ENCODE measurements around the gene CCNB1IP1.
"Not testable (repeated sequence)": the region's sequence is repeated elsewhere in the genome, so short reads cannot be mapped to it uniquely, and the experiment has no call there.

Gene CCNB1IP1, protein sequence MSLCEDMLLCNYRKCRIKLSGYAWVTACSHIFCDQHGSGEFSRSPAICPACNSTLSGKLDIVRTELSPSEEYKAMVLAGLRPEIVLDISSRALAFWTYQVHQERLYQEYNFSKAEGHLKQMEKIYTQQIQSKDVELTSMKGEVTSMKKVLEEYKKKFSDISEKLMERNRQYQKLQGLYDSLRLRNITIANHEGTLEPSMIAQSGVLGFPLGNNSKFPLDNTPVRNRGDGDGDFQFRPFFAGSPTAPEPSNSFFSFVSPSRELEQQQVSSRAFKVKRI

DNA sequence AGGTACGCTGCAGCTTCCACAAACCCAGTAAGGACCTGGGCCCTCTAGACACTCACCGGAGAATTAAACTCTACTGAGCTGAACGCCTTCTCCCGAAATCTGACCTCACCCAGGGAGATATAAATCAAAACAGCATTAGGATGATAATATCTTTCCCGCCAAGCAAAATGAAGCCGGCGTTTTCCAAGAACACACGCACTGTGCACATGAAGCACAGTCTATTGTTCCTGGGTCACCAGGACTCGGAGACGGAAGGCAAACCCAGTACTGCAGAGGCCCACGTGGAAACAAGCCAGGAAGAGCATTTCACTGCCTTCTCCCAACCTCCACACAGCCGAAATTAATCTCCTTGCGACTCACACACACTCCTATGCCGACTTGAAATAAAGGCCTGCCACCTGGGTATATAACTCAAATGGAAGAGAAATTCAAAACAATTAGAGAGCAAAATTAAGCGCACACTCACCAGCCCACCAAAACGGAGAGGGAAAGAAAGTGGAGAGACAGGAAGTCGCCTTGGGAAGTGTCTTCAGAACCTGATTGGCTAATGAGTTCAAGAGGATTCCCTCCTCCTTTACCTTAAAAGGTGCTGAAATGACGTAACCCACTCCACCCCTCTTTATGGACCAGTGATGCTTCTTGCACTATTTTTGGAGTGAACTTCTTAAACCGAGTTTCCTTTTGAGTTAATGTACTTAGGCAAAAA, at the start of gene CCNB1IP1:
TSS of gene CCNB1IP1 (minus strand) at position 492 of the 706 bp plus-strand sequence. CDS start 16,756 bp downstream, outside the sequence.
- DNase-seq (ENCODE audit: low read depth): peak; percentile 69

DNA sequence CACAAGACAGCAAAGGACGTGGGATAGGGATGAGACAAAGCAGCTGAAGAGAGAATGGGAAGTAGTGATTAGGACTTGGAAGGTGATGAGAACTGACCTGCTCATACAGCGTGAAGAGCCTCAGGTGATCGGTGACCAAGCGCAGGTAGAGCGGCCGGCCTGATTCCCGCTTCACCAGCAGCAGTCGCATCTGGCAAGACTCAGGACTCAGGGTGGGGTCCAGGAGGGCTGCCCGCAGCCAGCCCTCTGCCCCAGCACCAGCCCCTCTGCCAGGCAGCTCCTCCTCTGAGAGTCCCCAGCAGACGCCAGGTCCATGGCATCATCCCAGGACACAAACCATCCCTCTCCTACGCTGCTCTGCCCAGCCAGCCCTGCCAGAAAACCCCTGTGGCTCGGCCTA, 49.4 kb upstream of the CCNB1IP1 start:
- no peak for DNase-seq (ENCODE audit: low read depth)

DNA sequence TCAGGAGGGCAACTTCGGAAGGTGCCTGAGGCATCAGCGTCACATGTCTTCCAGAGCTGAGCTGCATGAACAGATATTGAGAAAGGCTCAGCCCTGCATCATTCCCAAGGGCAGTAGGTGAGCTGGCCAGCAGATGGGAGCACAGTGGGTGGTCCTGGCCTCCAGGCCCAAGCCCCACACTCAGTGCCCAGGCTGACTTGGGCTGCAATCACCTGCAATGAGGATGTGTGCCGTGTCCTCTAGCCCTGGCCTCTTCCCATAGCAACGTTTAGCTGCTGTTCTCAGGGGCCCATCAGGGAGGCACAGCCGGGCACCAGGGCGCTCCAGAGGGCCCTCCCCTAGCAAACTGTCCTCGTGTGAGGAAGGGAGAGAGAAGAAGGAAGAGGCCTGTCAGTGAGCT, 48.3 kb upstream of the CCNB1IP1 start:
- DNase-seq (ENCODE audit: low read depth): no peak

DNA sequence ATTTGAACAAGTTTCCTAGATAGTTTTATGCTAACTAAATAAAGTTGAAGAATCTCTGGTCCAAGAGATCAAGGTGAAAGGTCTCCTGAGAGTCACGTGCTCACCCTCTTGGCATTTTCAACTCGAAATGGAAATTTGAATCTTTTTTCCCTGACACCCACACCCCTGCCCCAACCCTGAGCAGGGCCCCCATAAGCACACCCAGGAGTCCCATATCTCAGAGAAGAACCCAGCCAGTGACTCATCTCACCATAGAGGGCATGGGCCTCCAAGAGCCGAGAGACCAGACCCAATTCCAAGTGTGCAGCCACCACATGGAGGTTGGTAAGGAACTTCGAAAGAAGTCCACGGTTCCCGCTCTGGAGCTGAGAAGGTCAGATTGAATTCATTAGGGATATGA, 47.6 kb upstream of the CCNB1IP1 start:
- no peak for DNase-seq (ENCODE audit: low read depth)

DNA sequence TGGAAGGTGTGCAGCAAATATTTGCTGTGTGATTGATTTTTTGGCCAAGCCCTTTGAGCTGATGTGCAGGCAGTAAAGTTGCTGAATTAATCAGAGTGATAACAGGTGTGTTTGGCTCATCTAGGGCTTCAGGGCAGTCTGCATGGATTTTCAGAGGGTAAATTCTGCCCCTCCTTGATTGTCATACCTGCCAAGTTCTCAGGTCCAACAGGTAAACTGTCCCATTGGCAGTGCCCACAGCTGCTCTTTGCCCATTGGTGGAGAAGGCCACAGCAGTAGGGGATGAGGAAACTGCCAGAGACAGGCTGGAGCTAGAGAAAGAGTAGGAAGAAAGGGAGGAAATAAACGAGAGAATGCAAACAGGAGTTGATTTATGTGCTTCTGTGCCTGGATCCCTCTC, 46.7 kb upstream of the CCNB1IP1 start:
- no peak for DNase-seq (ENCODE audit: low read depth)

DNA sequence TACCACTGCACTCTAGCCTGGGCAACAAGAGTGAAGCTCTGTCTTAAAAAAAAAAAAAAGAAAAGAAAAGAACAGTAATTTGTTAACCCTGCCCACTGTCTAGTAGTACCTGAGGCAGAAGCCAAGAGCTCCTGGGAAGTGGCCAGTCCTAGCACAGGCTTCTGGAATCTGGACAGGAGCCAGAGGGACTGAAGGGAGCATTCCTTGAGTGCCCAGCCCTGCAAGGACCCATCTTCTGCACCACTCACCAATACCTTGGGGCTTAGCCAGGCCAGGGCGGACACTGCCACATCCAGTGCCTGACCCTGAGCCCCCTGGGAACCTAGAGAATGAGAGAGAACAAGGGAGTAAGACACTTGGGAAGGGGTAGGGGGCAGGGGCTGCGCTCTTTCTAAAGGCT, 44.1 kb upstream of the CCNB1IP1 start:
- DNase-seq (ENCODE audit: low read depth): no peak

DNA sequence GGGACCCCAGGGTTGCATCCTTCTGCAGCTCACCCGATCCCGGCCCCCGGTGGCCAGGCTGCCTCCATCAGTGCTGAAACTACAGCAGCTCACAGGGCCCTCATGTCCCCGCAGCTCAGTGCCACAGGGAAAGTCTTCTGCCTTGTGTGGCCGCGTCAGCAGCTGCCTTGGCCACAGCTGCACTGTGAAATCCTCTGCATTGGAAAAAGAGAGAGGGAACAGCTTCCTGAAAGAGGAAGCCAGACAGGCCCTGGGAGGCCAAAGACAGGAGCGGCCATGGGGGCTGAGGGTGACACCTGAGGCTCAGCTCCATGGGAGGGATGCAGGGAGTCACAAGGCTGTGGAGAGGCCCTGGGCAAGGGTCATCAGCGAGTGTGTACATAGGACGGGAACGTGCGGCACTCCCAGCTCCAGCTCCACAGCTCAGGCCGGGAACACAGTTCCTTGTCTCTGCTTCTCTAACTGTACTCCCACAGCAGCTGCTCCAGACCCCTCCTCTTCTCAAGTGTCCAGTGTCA, 43.1 kb upstream of the CCNB1IP1 start:
- no peak for DNase-seq (ENCODE audit: low read depth)

DNA sequence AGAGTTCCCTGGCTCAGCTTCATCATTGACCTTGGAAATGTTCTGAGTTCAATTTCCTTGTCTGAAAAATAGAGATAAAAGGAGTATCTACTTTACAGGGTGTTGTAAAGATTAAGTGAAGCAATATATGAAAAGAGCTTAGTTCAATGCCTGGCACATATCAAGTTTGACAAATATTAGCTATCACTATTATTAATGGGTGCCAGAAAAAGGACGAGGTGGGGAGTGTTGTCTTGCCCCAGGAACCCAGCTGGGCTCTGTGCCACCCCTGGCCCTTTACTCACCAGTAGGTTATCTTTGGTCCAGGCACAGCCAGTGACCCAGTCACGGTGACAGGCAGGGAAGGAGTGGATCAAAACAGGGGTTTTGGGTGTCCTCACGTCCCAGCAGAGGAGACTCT, 42.4 kb upstream of the CCNB1IP1 start:
- no peak for DNase-seq (ENCODE audit: low read depth)

DNA sequence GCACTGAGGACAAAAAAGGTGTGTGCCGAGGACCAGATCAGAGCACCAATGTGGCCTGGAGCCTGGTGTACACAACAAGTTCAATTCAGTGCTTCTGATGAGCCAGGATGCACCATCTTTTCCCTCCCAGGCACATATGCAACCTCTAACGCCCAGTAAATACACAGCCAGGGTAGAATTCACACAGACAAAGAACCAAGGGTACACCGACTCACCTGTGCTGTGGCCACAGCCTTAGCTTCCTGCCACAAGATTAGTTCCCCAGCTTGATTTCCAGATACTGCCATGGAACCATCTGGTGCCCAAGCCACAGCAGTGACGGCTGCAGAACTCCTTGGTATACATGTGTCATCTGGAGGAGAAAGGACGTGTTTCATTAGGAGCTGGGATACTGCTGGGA, 39.7 kb upstream of the CCNB1IP1 start:
- no peak for DNase-seq (ENCODE audit: low read depth)

DNA sequence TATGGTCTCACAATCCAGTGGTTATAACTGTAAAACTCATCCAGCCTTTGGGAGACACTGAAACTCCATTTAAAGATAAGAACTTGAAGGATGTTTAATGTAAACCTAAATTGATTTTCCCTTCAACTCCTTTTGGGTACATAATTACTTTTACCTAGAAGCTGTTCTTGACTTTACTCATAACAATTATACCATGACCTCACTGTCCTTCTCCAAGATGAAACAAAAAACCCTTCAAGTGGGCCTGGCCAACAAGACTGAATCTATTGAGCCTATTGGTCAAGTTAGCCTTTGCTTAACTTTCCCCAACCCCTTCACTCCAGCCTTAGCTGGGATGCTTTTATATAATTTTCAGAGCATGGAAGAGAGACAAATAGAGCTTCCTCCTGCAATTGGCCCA, 32.8 kb upstream of the CCNB1IP1 start:
- DNase-seq (ENCODE audit: low read depth): no peak

DNA sequence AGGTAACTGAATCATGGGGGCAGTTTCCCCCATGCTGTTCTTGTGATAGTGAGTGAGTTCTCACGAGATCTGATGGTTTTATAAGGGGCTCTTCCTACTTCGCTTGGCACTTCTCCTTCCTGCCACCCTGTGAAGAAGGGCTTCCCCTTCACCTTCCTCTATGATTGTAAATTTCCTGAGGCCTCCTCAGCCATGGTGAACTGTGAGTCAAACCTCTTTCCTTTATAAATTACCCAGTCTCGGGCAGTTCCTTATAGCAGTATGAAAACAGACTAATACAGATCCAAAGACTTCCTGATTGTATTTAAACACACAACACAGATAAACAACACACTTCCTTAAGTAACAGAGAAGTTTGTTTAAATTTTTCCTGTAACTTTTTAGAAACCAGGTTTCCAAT, 25.4 kb upstream of the CCNB1IP1 start:
- DNase-seq (ENCODE audit: low read depth): not testable (repeated sequence)

DNA sequence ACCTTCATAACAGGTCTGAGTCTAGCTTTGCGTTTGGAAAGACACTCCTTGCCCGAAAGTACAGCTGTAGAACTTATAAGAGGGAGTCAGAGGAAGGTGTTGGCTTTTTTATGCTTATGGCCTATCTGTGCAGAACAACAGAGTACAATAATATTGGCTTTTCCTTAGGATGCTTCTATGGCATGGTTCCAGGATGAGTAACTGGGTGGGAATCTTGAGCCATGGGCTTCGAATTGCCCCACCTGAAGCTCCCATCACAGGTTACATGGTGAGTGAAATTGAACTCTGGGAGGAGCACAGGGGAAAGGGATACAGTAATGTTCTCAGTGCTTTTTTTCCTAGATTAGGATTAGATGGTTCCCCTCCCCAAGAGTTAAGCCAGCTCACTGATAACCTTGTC, 23.3 kb upstream of the CCNB1IP1 start:
- no peak for DNase-seq (ENCODE audit: low read depth)

DNA sequence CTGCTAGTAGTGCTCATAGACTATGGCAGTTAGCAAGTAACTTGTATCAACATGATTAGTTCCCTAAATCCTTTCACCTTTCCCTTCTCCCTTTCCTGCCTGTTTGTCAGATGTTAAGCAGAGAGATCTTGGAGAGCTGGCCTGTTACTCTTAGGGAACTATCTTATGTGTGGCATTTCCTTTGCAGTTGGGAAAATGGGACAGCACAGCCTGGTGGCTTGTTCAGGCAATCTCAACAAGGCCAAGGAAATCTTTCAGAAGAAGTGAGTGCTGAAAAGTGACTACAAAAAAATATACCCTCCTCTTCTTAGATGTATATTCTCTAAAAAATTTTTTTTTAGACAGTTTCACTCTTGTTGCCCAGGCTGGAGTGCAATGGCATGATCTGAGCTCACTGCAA, 17.8 kb upstream of the CCNB1IP1 start:
- no peak for DNase-seq (ENCODE audit: low read depth)

DNA sequence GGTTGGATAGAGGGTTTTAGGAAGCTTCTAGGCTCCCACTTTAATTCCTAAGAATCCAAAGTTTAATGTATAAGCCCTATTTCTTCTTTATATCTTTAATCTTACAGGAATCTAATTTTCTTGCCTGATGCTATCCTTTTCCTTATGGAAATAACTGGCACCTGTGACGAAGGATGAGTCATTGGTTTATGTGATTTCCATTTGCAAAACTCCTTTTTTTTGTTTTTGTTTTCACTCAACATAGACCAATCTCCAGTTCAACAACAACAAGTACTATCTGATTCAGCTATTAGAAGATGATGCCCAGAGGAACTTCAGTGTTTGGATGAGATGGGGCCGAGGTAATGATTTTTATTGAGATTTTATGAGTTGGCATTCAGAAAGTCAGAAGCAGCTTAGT, 17.2 kb upstream of the CCNB1IP1 start:
- no peak for DNase-seq (ENCODE audit: low read depth)

DNA sequence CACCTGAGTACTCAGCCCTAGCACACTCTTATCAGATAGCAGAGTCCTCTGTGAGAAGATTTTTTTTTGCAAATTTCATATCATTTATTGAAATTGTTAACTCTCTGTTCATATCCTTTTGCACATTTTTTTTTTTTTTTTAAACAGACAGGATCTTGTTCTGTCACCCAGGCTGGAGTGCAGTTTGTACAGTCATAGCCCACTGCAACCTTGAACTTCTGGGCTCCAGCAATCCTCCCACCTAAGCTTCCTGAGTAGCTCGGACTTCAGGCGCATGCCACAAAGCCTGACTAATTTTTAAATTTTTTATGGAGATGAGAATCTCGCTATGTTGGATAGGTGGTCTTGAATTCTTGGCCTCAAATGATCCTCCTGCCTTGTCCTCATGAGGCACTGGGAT, 14.7 kb upstream of the CCNB1IP1 start:
- no peak for DNase-seq (ENCODE audit: low read depth)

DNA sequence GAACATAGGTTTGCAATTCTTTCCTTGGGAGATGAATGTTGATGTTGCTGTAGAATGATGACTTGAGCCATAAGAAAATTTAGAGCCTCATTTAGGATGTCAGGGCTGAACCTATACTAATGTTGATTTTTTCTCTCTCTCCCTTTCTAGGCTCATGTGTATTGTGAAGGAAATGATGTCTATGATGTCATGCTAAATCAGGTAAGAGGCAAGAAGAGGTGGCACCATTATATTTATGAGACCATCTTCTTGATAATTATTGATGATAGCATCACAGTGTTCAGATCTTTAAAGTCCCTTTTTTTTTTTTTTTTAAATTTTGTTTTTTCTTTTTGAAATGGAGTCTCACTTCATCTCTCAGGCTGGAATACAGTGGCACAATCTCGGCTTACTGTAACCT, 13.6 kb upstream of the CCNB1IP1 start:
- DNase-seq (ENCODE audit: low read depth): no peak

DNA sequence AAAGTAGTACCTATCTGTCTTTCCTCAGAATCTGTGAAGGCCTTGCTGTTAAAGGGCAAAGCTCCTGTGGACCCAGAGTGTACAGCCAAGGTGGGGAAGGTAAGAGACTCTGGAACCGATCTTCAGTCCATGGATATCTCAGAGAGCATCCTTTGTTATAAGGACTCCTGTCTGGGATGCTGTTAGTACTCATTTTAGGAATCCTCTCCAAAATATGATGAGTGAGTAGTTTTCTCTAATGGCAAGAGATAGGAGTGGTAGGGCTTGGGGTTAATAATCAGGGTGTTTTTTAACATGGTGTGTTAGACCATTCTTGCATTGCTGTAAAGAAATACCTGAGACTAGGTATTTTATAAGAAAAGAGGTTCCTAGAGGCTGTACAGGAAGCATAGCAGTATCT, 12.3 kb upstream of the CCNB1IP1 start:
- DNase-seq (ENCODE audit: low read depth): no peak

DNA sequence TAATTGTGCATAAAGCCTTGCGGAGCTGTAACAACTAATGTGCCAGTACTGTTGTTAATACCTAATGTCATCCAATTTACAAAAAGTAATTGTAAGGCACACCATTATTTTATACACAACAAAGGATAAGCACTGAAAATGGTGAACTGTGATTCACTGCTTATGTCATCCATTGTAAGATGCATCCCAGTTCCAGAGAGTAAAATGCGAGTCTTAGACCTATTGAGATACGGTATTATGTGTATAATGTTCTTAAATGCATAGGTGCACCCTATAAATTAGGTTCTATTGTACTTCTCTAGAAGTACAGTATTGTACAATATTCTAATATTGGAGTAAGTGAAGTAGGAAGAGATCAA, 10.8 kb upstream of the CCNB1IP1 start:
- no peak for DNase-seq (ENCODE audit: low read depth)

DNA sequence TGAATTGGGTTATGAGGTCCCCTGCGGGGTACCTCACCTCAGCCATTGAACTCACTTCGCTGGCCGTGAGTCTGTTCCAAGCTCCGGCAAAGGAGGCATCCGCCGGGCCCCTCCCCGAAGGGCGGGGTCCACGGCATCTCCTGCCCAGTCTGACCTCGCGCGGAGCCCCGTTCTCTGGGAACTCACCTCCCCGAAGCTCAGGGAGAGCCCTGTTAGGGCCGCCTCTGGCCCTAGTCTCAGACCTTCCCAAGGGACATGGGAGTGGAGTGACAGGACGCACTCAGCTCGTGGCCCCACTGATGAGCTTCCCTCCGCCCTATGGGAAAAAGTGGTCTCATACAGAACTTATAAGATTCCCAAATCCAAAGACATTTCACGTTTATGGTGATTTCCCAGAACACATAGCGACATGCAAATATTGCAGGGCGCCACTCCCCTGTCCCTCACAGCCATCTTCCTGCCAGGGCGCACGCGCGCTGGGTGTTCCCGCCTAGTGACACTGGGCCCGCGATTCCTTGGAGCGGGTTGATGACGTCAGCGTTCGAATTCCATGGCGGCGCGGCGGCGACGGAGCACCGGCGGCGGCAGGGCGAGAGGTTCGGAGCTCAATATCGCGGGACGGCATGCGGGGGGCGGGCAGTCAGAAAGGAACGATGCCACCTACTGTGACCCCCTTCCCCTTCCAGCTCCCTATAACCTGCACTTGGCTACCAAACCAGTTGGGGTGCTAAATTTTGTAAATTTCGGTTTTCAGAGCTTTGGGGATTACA, 10.2 kb upstream of the CCNB1IP1 start, which contains the start of gene PARP2:
TSS of gene PARP2 (plus strand) at position 544 of the 770 bp plus-strand sequence. CDS start at position 551, 7 bp downstream.
- peak; percentile 100 for DNase-seq (ENCODE audit: low read depth)

DNA sequence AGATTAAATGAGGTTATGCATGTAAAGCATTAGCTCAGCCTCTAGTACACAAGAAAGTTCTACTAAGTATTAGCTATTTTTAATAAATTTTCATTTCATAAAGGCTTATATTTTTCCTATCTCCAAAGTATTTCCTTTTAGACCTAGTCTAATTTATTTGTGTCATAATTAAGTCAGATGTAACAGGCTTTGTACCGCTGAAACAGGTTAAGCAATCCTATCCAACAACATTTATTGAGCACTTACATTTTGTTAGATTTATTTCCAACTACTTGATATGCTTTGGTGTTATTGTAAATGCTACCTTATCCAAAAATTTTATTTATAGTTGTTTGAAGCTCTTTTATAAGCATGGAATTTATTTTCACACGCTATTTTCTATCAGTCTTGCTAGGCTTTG, 8.6 kb upstream of the CCNB1IP1 start:
- DNase-seq (ENCODE audit: low read depth): no peak

DNA sequence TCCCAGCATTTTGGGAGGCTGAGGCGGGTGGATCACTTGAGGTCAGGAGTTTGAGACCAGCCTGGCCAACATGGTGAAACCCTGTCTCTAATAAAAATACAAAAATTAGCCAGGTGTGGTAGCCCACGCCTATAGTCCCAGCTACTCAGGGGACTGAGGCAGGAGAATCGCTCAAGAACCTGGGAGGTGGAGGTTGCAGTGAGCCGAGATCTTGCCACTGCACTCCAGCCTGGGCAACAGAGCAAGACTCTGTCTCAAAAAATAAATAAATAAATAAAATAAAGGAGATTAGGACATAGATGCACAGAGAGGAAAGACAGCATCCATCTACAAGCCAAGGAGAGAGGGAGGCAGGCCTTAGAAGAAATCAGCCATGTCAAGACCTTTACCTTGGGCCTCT, 8.0 kb upstream of the CCNB1IP1 start:
- DNase-seq (ENCODE audit: low read depth): not testable (repeated sequence)

DNA sequence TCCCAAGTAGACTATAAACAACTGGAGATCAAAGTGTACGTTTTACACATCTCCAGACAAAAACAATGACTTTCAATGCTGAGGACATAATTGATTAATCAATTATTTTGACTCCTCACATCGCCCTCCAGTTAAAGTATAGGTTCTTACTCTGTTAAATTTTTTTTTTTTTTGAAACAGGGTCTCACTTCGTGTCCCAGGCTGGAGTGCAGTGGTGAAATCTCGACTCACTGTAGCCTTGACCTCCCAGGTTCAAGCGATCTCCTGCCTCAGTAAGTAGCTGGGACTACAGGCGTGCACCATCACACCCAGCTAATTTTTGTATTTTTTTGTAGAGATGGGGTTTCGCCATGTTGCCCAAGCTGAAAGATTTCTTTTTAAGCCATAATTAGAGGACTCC, 938 bp upstream of the CCNB1IP1 start:
- DNase-seq (ENCODE audit: low read depth): no peak

DNA sequence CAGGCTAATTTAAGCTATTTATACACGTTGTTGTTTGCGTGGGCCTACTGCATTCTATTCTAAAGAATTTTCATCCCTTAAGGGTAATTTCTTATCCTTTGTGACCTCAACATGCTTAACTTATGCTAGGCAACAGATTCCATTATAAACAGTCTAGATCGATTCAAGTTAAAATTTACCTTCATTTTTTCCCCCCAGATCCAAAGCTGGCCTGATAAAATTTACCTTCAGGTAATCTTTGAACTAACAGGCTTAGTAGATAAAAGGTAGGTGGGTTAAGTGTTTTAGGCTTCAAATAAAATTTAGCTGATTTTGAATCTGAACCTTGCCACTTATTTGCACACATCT, 389 bp upstream of the CCNB1IP1 start:
- DNase-seq (ENCODE audit: low read depth): no peak

Data from GM04504 (cell line).